Smooth muscle cell (in vitro differentiated cells): ENCODE data around the gene SLC22A23. TPM values are rescaled to one million over a fixed set of nuclear protein-coding genes. Genes with fewer than 3 reads are reported as not detected.

Source experiments
- DNase-seq: peaks from one replicate; lab custom pipeline; 2025; ENCODE audit not compliant: unreplicated experiment; lab: John Stamatoyannopoulos, UW
- H2AFZ ChIP-seq: fragments of 200-600 bp; sonication (generic); 2 replicates; pipeline ENCODE4 v1.6.0; 2016; ENCODE audit warnings: antibody characterized with exemption, low read depth, mild to moderate bottlenecking
- H3F3A ChIP-seq: fragments of 200-600 bp; sonication (generic); 2 replicates; pipeline ENCODE4 v1.6.0; 2017; ENCODE audit warnings: antibody characterized with exemption, low read depth
- H3K27ac ChIP-seq: fragments of 200-600 bp; sonication (generic); 2 replicates; pipeline ENCODE4 v1.5.1; 2016; ENCODE audit warnings: low read depth, mild to moderate bottlenecking
- H3K27me3 ChIP-seq: fragments of 200-600 bp; sonication (generic); 2 replicates; pipeline ENCODE4 v1.6.1; 2016; ENCODE audit warnings: low read depth, mild to moderate bottlenecking
- H3K36me3 ChIP-seq: fragments of 200-600 bp; sonication (generic); 2 replicates; pipeline ENCODE4 v1.5.1; 2016; ENCODE audit warnings: low read depth
- H3K4me1 ChIP-seq: fragments of 200-600 bp; sonication (generic); 2 replicates; pipeline ENCODE4 v1.5.1; 2016; ENCODE audit warnings: low read depth
- H3K4me2 ChIP-seq: fragments of 200-600 bp; sonication (generic); 2 replicates; pipeline ENCODE4 v1.6.0; 2016; ENCODE audit warnings: mild to moderate bottlenecking
- H3K4me3 ChIP-seq: fragments of 200-600 bp; sonication (generic); 2 replicates; pipeline ENCODE4 v1.5.1; 2016; ENCODE audit warnings: mild to moderate bottlenecking
- H3K79me2 ChIP-seq: fragments of 200-600 bp; sonication (generic); 2 replicates; pipeline ENCODE4 v1.6.0; 2016; ENCODE audit warnings: low read depth, mild to moderate bottlenecking
- H3K9ac ChIP-seq: fragments of 200-600 bp; sonication (generic); 2 replicates; pipeline ENCODE4 v1.6.0; 2016; ENCODE audit warnings: low read depth
- H3K9me3 ChIP-seq: fragments of 200-600 bp; sonication (generic); replicated peaks from 2 replicates; pipeline ENCODE4 v1.5.1; 2016; ENCODE audit warnings: low read depth
- H4K20me1 ChIP-seq: fragments of 200-600 bp; sonication (generic); 2 replicates; pipeline ENCODE4 v1.6.0; 2016; ENCODE audit warnings: low read depth
- WGBS: methylation state at CpG from one replicate; pipeline ENCODE4 v1.1.7; 2016; ENCODE audit warnings: low lambda C conversion rate; 5-methylcytosine and 5-hydroxymethylcytosine counted together
- polyA plus RNA-seq: library from polyadenylated mRNA; unstranded; fragments of >200 nt; fragmentation: Nextera tagmentation; extraction: Ambion mirVana; gene quantifications from 2 replicates; pipeline ENCODE4 v1.2.1, GENCODE V29; 2016
- total RNA-seq: library from RNA; depleted of rRNA; stranded (reverse); fragments of >200 nt; gene quantifications from 2 replicates; pipeline ENCODE4 v1.2.3, GENCODE V29; 2014
- TF ChIP-seq, protein P1 (sequence below): fragments of 200-600 bp; sonication (generic); IDR thresholded peaks from 2 replicates; pipeline ENCODE4 v1.5.1; 2017; ENCODE audit warnings: borderline replicate concordance, mild to moderate bottlenecking, antibody characterized with exemption; ENCODE audit not compliant: insufficient read depth, poor library complexity, severe bottlenecking

SLC22A23 gene
- total and polyA plus RNA-seq, 2 experiments from 2014 or later = 1.6 to 3.8 TPM

DNA sequence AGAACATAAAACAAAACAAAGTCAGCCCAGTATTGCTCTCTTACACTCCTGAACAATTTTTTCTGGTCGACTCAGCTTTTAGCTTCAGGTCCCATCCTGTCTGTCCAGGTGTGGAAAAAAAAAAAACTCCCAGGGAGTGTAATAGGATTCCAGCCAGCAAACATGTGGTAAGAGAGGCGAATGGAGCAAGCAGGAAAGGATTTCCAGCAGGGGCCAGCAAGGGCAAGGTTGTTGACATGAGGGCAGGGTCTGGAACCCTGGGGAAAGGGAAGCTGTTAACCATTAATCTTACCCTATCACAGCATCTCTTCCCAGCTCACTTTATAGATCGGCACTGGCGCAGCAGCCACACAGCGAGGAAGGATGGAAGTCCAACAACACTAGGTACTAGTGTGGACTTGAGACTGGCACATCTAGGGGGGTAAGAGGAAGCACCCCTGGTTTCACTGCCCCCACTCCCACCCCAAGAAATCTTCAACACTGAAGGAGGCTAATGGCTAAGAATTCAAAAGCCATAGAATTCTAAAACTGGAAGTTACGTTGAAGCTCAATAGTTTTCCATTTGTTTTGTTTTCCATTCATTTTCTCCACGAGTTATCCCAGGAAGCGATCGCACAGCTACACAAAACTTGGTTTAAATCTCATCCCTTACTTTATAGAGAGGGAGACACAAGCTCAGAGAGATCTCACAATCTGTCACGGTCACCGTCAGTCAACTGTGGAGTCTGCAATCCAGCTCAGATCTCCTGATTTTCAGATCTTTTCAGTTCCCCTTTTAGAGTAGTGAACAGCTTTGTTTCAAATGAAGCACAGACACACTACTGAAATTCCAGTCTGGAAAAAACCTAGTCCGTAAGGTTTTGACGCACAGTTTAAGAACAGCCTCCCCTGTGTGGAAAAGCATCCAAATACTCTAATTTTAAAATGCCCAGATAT, 53.3 kb downstream of the SLC22A23 start:
- Histone ChIP-seq H3K4me2 (no peak overlapping the region), H3K4me1 (no peaks in the 10 kb centered on the region), H3K4me3 (no peak overlapping the region), H3K36me3 (no peaks in the 10 kb centered on the region), H3K79me2 (no peaks in the 10 kb centered on the region), H3K9me3 (no peaks in the 10 kb centered on the region), H2AFZ (no peak overlapping the region), H3F3A (no peaks in the 10 kb centered on the region), H3K27ac (no peak overlapping the region), H3K9ac (no peak overlapping the region), H4K20me1 (no peaks in the 10 kb centered on the region), H3K27me3 (no peaks in the 10 kb centered on the region)
- DNase-seq = no peak
- 68% methylated on average over 13 of the region's 13 CpGs for WGBS
- TF ChIP-seq, protein P1, sequence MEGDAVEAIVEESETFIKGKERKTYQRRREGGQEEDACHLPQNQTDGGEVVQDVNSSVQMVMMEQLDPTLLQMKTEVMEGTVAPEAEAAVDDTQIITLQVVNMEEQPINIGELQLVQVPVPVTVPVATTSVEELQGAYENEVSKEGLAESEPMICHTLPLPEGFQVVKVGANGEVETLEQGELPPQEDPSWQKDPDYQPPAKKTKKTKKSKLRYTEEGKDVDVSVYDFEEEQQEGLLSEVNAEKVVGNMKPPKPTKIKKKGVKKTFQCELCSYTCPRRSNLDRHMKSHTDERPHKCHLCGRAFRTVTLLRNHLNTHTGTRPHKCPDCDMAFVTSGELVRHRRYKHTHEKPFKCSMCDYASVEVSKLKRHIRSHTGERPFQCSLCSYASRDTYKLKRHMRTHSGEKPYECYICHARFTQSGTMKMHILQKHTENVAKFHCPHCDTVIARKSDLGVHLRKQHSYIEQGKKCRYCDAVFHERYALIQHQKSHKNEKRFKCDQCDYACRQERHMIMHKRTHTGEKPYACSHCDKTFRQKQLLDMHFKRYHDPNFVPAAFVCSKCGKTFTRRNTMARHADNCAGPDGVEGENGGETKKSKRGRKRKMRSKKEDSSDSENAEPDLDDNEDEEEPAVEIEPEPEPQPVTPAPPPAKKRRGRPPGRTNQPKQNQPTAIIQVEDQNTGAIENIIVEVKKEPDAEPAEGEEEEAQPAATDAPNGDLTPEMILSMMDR = no peak

DNA sequence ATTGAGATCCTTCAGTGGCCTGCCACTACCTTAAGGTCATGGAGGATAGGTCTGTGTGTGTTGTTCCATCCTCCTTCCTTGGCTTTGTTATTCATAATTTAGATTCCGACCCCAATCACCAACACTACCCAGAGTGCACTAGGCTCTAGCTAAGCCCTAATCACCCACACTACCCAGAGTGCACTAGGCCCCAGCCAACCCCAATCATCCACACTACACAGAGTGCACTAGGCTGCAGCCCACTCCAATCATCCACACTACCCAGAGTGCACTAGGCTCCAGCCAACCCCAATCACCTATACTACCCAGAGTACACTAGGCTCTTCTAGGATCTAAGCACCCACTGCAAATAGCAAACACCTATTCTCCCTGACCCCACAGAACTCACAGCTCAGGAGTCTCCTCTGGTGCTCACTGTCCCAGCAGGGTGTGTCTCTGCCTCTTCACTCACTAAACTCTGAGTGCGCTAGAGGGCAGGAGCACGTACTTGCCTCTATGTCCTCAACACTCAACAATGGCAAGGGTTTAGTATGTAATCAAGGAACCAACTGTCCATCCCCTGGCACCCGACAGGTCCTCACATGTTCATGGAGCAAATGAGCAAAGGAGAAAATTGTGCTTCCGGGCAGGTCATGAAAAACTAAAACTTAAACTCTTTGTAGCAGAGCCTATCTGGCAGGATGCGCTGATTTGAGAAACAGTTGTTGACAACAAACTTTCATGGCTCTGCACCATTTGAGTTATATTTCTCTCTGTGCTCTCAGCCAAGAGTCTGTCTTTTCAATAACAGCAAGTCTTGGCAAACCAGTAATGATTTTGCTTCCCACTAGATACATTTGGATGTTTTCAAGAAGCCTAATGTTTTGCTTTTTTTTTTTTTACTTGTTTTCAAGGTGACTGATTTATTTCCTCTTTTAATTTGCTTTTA, 54.3 kb downstream of the SLC22A23 start:
- DNase-seq = no peak
- TF ChIP-seq, protein P1 = no peak
- Histone ChIP-seq H3K4me2 (no peak overlapping the region), H3K9ac (no peak overlapping the region), H3K79me2 (no peaks in the 10 kb centered on the region), H3K27ac (no peak overlapping the region), H3K4me3 (no peak overlapping the region), H3K9me3 (no peaks in the 10 kb centered on the region), H3F3A (no peaks in the 10 kb centered on the region), H3K36me3 (no peaks in the 10 kb centered on the region), H3K27me3 (no peaks in the 10 kb centered on the region), H2AFZ (no peak overlapping the region), H3K4me1 (no peaks in the 10 kb centered on the region), H4K20me1 (no peaks in the 10 kb centered on the region)
- WGBS = 79% methylated on average over 6 of the region's 6 CpGs

DNA sequence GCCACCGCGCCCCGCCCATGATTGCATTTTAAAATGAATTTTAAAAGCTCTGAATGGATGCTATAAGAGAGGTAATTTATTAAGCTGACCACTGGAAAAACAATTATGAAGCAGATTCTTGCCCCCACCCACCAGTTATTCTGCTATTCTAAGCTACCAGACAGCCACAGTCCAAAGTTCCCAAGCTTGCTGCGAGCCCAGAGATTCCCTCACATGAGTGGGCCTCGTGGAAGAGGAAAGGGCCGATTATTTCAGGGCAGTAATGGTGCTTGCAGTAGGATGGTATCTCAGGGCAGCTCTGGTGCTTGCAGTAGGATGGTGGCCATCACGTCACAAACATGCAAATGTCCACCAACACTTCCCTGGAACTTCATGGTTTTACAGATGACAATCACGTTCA, 56.7 kb downstream of the SLC22A23 start:
- no peak overlapping the region for H3K9ac ChIP-seq
- no peaks in the 10 kb centered on the region for H3K36me3 ChIP-seq
- no peak overlapping the region for H3K4me3 ChIP-seq
- H3K4me1 ChIP-seq = no peaks in the 10 kb centered on the region
- H3F3A ChIP-seq = no peaks in the 10 kb centered on the region
- H2AFZ ChIP-seq = no peak overlapping the region
- H3K27ac ChIP-seq = no peak overlapping the region
- H3K4me2 ChIP-seq = no peak overlapping the region
- 98% methylated on average over 8 of the region's 8 CpGs for WGBS
- no peak for DNase-seq
- H3K9me3 ChIP-seq = no peaks in the 10 kb centered on the region
- H4K20me1 ChIP-seq = no peaks in the 10 kb centered on the region
- no peaks in the 10 kb centered on the region for H3K79me2 ChIP-seq
- no peaks in the 10 kb centered on the region for H3K27me3 ChIP-seq
- TF ChIP-seq, protein P1 = no peak
